Iris pigment epithelial cell (primary cell): ENCODE measurements around the gene SASH1.

Experiments
- DNase-seq: peaks from one replicate; pipeline ENCODE4 v3.0.0-alpha.2; 2011; ENCODE audit warnings: low read depth

SASH1 gene

DNA sequence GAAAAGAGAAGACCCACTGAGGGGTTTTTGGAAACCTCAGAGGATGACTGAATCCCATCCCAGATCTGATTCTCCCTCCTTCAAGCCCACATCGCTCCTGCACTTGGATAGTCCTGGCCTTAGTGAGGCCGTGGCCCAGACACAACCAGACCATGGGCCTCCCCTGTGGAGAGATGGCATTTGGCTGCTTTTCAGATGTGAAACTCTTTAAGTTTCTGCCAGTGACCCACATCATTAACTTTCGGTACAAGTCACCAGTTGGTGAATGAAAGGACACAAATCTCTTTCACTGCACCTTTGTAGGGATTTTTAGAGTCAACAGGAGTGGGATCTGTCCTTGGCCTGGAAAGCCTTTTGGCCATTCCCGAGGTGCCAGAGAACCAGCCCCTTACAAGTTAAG lies 116.6 kb downstream of the SASH1 start:
- no peak for DNase-seq

- no peak for DNase-seq
Measured at GRCh38 chr6:148460876-148461646, 118.4 kb downstream of the SASH1 start.

DNA sequence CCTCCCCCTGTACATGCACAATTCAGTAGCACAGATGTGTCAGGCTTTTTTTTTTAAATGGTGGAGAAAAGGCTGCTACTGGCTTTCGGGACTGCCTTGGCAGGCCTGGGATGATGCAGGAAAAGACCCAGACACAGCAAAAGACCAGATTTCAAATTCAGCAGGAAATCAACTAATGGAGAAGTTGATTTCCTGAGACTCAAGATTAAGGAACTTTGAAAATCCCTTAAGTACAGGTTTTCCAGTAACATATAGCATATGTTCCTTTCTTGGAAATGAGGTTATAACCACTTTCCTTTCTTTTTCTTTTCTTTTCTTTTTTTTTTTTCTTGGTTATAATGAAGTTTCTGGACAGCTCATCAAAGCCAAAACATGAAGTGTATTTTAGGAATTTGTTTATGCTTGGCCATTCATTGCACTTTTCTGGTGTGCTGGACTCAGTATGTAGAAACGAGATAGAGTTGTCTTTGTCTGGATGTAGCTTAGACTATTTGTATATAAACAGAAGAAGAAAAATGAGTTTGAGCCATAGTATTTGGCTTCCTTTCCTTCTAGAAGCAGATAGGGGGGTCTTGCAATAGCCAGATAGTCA lies 119.4 kb downstream of the SASH1 start:
- peak; percentile 69 for DNase-seq

GRCh38 chr6:148463671-148464070 lies 121.0 kb downstream of the SASH1 start:
- DNase-seq: no peak

- DNase-seq: peak; percentile 74
Measured at GRCh38 chr6:148464319-148465010, 121.8 kb downstream of the SASH1 start.

DNA sequence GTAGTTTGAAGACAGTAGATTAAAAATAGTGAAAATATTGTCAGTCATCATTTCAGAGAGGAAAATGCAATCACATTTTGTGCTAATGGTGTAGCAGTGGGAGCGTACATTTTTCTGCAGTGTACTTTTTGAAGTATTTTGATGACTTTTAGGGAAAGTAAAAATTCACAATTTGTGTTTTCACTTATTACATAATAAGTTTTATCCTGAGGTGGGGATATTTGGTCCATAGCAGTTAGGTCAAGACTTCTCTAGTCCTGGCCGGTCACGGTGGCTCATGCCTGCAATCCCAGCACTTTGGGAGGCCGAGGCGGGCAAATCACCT lies 122.3 kb downstream of the SASH1 start:
- no peak for DNase-seq

GRCh38 chr6:148465670-148466069 lies 123.0 kb downstream of the SASH1 start:
- DNase-seq: no peak

GRCh38 chr6:148466158-148466557 lies 123.5 kb downstream of the SASH1 start:
- DNase-seq: no peak

GRCh38 chr6:148467926-148468325 lies 125.3 kb downstream of the SASH1 start:
- no peak for DNase-seq

GRCh38 chr6:148470156-148470555 lies 127.5 kb downstream of the SASH1 start:
- no peak for DNase-seq

- DNase-seq: no peak
Measured at GRCh38 chr6:148470606-148471465, 128.2 kb downstream of the SASH1 start.

DNA sequence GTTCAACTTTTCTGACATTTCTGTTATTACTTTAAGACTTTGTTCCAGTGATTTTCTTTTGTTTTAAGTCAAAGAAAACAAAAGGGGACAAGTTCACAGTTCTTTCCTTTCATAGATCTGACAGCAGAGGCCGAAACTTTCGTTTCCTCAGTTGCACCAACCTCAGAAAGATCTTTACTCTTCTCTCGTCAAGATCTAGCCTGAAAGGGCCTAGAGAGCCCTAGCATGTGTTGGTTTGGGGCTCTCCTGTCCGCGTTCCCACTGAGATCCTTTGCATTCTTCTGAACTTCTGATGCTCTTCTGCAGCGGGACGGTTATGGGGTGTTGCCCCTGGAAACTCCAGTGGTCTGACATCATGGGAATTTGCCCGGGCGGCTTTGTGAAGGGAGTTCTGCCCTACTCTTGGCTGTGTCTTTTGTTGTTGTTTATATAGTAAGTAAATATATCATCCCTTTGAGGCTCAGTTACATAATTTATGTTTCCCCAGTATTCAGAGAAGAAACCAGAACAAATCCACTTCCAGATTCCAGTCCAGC lies 129.1 kb downstream of the SASH1 start:
- peak; percentile 74 for DNase-seq

- no peak for DNase-seq
Measured at GRCh38 chr6:148472171-148473105, 129.8 kb downstream of the SASH1 start.

DNA sequence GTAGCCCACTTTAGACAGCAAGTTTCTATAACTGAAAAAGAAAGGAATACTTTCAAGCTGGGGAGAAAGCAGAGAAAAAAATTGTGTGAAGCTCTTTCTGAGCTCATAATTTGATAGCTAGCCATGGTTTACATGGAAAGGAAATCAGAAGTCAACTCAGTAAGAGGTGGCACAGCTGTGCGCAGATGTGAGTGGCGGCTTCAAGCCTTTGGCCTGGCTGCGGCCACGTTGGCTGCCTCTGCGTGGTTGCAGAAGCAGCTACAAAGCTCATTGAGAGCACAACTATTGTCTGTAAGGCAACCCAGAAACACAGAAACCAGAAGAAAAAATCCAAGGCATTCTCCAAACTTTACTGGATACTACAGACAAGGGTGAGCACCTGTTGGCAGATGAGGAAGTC lies 136.9 kb downstream of the SASH1 start:
- no peak for DNase-seq

DNA sequence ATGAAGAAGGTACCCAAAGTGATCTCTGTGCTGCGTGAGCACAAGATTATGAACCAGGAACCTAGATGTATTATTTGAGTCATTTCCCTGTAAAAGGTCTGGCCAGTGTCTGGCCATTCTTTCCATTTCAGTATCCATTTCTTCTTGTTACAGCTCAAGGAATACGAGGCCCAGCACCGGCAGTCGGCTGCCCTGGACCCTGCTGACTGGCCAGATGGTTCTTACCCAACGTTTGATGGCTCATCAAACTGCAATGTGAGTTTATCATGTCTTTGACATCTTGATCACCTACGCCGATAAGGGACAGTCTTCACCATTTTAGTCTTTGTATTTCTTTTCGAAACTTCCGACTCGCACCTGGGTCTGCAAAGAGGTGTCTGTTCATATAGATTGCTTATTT lies 144.8 kb downstream of the SASH1 start:
- DNase-seq: no peak

DNA sequence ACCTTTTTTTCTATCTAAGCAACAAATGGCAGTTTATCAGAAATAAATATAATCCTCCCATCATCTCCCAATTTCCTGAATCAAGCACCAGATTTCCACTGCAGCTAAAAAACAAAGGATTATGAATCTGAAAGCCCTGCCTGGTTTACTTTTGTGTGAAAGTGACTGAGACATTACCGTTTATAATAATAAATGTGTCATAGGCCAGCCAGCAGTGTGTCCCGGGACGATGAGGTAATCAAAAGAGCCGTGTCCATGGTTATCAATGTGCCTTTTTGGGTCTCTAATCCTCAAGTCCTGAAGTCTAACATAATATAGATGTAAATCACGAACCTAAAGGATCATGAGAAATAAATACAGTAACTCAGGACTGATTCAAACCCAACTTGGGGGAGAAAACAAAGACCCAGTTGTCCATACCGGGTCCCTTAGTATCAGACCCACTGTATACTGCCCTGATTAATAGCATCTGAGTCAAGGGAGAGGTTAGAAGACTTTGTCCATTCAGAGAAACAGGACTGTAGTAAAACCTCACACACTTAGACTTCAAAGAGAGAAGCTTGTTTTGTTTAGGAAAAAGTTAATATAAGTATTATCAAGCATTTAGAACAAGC lies 149.1 kb downstream of the SASH1 start:
- DNase-seq: peak; percentile 42

DNA sequence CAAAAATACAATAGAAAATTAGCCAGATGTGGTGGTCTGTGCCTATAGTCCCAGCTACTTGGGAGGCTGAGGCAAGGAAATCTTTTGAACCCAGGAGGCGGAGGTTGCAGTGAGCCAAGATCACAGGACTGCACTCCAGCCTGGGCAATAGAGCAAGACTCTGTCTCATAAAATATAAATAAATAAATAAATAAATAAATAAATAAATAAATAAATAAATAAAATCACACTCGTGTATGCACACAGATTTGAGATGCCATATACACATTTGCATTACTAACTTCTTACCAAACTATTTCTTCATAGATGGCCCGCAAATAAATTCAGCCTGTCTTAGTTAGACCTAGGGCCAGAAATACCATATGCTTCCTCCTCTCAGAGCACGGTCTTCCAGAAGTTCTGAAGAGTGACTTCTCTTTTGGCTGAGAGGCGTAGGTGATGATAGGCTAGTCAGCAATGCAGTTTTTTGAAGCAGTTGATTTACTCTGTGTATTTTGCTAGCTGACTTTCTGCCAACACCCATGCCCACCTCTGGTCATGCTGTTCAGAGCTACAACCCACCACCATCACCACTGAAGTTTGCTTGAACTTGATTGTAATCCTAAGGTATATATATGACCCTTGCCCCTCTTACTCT lies 150.1 kb downstream of the SASH1 start:
- no peak for DNase-seq

DNA sequence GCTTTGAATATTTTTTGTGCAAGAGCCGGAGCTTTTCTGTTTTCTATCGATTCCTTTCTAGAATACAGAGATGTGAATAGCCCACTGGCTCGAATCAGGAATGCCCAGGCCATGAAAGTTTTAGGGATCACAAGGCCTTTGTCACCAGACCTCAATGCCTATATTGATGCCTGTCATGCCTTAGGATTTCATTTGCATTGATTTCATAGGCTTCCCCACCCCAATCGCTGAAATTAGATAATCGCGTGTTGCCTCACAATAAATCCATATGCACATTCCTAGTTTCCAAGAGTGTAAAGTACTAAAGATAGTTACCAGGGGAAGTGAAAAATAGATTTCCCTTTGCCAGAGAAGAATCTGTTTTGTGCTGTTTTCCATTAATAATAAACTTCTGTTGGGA lies 150.8 kb downstream of the SASH1 start:
- DNase-seq: no peak

DNA sequence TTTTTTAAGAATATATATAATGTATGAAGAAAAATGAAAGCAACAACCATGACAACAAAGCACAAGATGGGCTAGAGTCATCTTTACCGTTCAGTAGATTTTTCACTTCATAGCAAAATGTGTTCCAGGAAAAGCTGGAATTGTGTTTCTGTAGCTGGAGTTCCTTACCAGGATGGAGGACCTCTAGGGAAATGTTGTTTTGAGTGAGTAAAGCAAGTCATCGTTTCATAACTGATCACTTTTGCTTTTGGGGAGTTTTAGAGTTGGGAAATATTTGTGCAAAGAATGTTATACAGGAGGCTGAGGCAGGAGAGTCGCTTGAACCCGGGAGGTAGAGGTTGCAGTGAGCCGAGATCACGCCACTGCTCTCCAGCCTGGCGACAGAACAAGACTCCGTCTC lies 151.6 kb downstream of the SASH1 start:
- DNase-seq: no peak

- DNase-seq: no peak
Measured at GRCh38 chr6:148495029-148495428, 152.4 kb downstream of the SASH1 start.
